ENCODE results near the gene GRIA4.
"Not testable (repeated sequence)": the region's sequence is repeated elsewhere in the genome, so short reads cannot be mapped to it uniquely, and the experiment has no call there.

The GRIA4 gene

DNA sequence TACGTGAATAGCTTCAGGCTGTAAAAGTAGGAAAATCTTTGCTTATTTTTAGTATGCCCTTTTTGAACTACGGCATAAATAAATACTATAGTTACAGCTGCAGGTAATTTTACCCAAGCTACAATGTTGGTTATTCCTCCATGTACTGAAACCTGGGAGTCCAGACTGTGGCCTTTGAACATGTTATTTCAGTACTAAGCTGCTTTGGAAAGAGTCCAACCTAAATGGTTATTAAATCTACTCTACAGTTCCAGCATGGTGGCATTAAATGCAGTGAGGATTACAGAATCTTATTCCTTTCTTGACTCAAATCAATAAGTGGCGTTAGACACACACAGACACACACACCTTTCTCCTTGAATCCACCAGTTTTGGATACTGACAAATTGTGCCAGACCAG is 247.1 kb downstream of the GRIA4 start:
- no peak for DNase-seq (ENCODE audit: low read depth in 1 of 2, low spot score in 1 of 2)

DNA sequence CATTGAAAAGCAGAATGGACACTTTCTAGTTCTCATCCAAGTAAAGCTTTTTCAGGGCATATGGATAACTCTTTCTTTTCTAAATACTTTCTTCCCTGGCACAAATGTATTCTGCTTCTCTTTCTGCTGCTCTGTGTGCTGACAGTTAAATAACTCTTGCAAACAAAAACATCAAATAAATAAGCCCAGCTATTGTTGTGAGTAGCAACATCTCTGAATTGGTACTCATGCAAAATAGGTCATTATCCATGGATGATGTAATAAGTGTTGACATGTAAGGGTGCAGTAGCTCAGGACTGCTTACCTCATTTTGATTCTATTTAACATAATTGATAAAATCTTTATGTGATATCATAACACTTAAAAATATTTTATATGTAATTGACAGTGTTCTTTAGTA is 247.9 kb downstream of the GRIA4 start:
- no peak for DNase-seq (ENCODE audit: low read depth in 1 of 2, low spot score in 1 of 2)

DNA sequence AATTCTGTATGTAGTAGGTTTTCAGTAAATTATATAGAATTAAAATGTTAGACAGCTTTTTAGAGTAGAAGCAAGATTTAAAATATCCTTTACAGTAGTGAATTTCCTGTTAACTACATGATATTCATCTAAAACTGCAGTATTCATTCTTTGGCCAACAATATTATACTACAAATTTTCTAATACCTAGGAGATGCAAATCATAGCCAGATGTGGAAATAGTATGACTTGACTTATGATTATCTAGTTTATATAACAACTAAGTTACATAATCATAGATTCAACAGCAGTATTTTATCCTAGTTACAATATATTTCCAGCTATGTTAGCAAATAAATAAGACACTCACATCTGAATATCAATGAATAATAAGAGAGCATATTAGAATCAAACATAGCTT is 249.0 kb downstream of the GRIA4 start:
- DNase-seq (ENCODE audit: low read depth in 1 of 2, low spot score in 1 of 2): no peak

DNA sequence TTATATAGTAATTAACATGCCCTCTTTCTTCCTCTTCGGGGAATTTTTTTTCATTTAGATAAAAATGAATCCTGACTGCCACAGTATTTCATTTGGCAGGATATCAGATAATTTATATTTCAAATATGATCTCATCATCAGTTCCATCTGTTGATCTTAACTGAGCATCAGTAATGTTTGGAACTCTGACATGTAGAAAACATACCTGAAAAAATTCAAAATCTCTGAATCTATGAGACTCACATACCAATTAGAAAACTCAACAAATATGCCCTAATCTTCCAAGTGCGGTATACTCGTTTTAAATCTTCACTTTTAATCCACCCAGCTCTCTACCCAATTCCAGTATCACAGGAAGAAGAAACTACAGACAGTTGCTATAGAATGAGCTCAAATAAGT is 250.2 kb downstream of the GRIA4 start:
- no peak for DNase-seq (ENCODE audit: low read depth in 1 of 2, low spot score in 1 of 2)

DNA sequence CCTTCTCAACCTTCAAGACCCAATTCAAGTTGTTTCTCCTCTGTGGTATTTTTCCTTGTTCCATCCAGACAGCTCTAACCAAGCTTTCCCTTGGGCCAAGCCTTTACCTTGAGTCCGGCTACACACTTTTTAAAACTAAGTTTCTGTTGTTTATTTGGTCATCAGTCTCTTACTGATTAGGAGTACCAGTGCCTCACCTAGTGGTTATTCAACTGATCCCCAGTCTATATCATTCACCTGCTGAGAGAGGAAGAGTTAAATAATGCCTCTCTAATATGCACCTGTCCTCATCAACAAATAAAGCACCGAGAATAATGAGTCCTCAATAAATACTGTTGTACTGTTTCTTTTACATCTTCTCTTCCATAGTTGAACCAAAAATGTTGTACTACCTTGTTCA is 251.4 kb downstream of the GRIA4 start:
- no peak for DNase-seq (ENCODE audit: low read depth in 1 of 2, low spot score in 1 of 2)

DNA sequence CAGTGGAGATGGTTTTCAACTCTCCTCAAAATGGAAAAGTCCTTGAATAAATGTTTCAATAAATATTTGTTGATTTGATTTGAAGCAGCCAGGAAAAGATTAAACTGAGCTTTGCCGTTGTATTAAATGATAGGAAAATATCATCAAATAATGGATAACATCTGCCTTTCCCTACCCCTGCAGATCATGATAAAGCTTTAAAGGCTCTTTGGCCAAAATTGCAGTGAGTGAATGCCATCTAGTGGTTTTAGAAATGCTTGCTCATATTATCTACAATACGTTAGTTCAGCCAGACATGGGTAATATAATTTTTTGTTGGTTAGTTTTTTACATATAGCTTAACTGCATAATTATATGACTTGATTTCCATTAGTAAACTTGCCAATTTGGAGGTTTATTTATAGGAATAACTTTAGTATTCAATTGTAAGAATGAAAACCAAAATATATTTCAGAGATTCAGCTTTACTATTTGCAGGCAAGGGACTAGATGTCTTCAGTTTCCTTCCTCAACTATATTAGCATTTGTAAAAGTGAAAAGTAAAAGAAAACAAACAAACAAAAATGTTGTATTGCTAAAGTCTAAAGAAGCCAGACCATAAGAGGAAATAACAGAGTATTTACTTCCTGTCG is 253.0 kb downstream of the GRIA4 start:
- no peak for DNase-seq (ENCODE audit: low read depth in 1 of 2, low spot score in 1 of 2)

DNA sequence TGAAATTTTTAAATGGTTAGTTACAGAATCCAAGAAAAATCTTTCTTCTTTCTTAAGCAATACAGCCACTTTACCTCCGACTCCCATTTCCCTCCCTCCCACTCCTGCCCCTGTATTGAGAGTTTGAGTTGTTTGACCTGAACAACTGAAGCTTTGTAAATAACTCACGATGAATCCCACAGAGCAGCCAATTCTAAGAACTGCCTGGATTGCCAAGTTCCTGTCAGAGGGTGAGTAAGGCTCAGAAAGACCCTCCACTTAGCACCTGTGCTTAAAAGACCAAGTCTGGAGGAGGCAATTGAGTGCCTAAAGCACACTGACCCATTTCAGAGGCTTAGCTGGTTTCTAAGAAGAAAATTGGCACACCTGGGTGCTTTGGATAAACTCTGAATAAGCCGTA is 253.7 kb downstream of the GRIA4 start:
- no peak for DNase-seq (ENCODE audit: low read depth in 1 of 2, low spot score in 1 of 2)

DNA sequence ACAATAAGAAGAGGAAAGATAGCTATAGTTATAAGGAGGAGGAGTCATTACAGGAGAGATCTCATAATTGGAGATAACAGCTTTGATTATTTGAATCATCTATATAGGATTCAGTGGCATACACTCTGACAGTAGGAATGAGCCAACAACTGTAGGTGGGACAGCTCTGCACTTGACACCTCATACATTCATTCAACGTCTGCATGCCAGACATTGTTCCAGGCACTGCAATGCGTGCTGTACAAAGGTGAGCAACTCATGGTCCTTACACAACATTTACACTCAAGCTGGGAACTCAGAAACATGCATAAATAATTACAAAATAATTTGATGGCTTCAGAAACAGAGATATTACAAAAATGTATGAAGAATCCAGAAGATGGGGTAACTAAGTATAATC is 257.9 kb downstream of the GRIA4 start:
- DNase-seq (ENCODE audit: low read depth in 1 of 2, low spot score in 1 of 2): no peak

DNA sequence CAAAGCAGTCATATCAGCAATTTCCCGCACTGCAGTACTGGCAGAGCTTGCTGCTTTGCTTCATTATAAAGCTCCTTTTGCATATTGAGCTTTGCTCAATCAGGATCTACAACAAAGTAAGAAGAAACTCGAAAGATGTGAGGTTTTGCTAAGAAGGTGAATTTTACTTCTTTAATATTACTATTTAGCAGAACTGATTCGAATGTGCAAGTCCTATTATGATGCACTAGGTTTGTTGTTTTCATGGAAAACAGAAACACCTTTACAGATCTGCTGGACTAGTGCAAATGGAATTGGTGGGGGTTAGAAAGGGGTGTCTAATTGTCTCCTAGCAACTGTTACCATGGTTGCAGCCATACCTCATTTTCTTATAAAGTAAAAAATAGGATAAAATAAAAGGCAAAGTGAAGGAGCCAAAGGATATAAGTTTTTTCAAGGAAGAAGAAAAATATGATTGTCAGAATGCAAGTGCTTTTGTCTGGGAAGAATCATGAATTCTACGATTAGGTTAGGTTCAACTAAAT is 259.0 kb downstream of the GRIA4 start:
- no peak for DNase-seq (ENCODE audit: low read depth in 1 of 2, low spot score in 1 of 2)

DNA sequence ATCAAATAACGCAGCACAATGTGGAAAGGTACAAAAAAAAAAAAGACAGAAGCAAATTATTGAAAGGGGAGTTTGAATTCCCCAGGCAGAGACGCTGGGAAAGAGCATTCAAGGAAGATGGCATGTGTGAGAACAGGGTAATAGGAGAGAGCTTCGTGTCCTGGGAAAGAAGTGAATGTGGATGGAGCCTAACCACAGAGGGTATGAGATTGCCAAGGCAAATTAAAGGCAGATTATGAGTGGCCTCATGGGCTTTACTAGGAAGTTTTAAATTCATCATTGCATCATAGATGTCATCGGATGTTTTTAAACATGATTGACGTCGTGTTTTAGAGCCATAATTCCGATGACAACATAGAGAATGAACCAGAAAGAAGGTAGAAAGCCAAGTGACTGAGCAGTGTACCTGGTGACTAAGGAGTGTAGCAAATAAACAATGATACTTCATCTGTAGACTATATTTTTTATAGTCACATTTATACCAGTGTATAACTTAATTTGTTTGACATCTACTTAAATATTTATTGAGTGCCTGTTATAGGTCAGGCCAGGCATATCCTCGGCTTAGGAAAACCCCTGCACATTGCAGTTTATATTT is 260.7 kb downstream of the GRIA4 start:
- no peak for DNase-seq (ENCODE audit: low read depth in 1 of 2, low spot score in 1 of 2)

DNA sequence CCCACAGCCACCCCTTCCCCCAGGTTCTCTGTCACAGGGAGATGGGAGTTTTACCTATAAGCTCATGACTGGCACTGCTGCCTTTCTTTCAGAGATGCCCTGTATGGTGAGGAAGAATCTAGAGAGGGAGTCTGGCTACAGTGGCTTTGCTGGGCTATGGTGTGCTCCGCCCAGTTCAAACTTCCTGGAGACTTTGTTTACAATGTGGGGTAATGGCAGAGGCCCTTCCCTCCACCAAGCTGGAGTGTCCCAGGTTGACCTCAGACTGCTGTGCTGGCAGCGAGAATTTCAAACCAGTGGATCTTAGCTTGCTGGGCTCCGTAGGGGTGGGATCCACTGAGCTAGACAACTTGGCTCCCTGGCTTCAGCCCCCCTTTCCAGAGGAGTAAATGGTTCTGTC is 268.6 kb downstream of the GRIA4 start:
- no peak for DNase-seq (ENCODE audit: low read depth in 1 of 2, low spot score in 1 of 2)

DNA sequence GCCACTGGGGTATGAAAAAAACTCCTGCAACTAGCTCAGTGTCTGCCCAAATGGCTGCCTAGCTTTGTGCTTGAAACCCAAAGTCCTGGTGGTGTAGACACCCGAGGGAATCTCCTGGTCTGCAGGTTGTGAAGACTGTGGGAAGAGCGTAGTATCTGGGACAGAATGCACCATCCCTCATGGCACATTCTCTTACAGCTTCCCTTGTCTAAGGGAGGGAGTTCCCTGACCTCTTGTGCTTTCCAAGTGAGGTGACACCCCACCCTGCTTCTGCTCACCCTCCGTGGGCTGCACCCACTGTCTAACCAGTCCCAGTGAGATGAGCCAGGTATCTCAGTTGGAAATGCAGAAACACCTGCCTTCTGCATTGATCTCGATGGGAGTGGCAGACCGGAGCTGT is 269.1 kb downstream of the GRIA4 start:
- not testable (repeated sequence) for DNase-seq (ENCODE audit: low read depth in 1 of 2, low spot score in 1 of 2)

DNA sequence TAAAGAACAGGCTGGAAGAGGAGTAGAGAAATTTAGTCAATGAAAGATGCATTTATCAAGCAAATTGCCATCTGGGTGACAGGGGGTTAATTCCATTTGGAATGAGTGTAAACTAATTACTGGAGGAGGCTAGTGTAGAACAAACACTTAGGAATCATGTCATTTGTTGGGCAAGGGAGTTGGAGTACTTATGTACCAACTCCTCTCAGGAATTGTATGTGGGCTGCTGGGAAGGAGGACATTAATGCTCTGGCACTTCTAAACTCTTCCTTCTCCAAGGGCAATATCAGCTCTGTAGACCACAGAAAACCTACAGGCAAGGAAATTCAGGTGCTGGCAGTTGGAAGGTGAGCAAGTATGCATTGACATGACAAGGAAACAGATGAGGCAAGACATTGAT is 271.2 kb downstream of the GRIA4 start:
- DNase-seq (ENCODE audit: low read depth in 1 of 2, low spot score in 1 of 2): no peak

DNA sequence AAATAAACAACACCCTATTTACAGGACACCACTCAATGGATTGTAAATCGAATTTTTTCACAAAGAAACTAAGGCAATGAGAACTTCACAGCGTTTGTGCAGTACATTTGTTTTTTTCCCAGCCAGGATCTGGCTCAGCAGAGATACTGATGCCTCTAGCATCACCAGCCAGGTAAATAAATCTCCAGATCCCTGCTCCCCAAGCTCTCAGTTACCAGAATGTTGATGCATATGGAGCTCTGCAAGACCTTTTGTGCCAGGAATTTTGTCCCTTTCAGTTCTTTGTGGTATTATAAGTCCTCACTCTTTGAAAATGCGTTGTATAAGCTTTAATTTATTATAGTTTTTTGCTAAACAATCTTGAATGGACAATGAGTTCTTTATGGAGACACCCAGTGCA is 274.6 kb downstream of the GRIA4 start:
- no peak for DNase-seq (ENCODE audit: low read depth in 1 of 2, low spot score in 1 of 2)

DNA sequence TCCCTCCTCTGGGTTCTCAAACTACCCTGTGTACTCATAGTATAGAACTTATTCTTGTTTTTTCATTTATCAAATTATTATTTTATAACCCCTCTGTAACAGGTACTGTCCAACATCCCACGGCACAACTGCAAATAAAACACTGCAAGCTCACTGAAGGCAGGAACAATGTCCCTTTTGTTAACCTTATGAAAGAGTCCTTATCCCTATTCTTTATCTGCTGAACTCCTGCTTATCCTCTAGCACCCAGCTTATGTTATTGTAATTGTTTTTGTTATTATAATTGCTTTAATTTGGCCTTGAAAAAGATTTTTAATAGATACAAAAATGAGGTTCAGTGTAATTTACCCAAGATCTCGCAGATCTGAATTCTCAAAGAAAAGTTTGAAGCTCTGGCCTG is 281.8 kb downstream of the GRIA4 start:
- DNase-seq (ENCODE audit: low read depth in 1 of 2, low spot score in 1 of 2): no peak

DNA sequence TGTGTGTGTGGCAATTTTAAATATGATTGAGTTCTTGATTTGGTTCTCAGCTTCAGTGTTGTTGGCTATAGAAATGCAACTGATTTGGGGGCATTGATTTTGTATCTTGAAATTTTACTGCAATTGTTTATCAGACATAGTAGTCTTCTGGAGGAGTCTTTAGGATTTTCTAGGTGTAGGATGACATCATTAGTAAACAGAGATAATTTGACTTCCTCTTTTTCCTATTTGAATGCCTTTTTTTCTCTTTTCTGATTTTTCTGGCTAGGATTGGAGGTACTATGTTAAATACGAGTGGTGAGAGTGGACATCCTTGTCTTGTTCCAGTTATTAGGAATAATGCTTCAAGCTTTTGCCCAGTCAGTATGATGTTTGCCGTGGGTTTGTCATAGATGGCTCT is 287.3 kb downstream of the GRIA4 start:
- no peak for DNase-seq (ENCODE audit: low read depth in 1 of 2, low spot score in 1 of 2)

DNA sequence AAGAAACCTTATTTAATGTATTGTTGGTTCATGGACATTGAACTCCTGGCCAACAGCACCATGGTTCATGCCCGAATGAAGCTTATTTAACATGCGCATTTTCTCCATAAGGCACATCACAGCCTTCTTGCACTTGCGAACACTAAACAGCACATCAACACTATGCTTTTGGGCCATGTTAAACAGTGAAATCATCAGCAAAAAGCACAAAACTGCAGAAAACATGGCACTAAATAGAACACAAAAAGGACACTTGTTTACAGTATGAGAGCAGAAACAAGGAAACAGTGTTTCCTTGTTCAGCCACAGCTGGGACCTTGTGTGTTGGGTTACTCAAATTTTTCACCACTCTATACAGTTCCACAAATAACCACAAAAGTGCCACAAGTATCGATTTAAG is 289.9 kb downstream of the GRIA4 start:
- no peak for DNase-seq (ENCODE audit: low read depth in 1 of 2, low spot score in 1 of 2)

DNA sequence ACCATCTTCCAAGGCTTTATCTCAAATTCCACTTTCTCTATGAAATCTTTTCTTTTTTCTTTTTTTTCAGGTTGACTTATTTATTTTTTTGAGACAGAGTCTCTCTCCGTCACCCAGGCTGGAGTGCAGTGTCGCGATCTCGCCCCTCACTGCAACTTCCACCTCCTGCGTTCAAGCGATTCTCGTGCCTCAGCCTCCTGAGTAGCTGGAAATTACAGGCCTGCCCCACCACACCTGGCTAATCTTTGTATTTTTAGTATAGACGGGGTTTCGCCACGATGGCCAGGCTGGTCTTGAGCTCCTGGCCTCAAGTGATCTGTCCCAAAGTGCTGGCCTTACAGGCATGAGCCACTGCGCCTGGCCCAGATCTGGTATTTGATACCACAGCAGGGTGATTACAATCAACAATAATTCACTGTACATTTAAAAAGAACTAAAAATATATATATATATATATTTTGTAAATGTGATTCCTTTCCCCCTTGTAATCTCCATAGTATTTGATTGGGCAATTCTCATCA is 290.7 kb downstream of the GRIA4 start:
- DNase-seq (ENCODE audit: low read depth in 1 of 2, low spot score in 1 of 2): no peak

DNA sequence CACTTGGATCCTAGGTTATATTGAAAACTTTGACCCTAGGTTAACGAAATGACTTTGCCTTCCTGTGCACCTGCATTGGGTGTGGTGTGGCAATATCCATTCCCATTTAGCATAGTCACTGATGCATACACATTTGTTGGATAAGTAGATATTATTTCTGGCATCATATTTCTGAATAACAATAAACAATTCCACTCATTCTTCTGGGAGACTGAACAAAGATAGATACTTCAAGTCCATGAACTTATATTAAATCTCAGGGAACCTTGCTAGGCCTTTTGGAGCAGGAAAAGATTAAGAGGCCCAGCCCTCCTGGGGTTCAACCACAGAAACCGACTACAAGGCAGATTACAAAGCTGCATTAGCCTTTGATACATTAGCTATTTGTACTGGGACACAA is 293.2 kb downstream of the GRIA4 start:
- no peak for DNase-seq (ENCODE audit: low read depth in 1 of 2, low spot score in 1 of 2)

DNA sequence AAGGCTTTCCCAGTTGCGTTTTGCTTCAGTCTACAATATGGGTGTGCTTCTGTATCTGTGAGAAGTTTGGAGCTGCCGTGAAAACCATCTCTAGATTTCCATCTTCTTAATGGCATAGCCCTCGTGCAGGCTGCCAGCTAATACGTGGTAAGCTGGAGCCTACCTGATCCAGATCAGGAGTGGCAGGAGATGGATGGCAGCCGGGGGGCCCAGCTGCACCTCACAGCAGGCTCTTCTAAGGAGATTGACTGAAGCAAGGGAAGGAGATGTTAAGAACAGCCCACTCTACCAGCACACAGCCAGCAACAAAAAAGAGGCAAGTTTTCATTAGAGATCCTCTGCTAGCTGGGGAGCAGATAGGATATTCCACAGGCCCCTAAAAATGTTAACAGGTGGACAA is 296.6 kb downstream of the GRIA4 start:
- no peak for DNase-seq (ENCODE audit: low read depth in 1 of 2, low spot score in 1 of 2)

DNA sequence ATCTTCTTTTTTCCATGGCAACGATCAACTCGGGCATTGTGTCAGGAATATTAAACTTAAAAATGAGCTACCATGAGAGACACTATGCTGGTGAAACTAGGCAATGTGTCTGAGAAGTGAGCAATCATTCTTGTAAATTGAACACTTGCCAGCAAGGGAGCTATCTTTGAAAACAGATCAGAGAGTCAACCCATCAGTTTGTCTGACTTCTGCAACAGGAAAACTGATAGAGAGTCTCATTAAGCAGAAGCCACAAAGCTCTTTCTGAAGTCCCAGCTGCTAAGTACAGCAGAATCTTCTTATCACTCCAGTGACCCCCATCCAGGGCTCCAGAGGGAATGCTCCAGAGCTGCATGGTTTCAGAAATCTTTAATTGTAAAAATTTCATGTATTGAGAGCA is 297.4 kb downstream of the GRIA4 start:
- no peak for DNase-seq (ENCODE audit: low read depth in 1 of 2, low spot score in 1 of 2)

DNA sequence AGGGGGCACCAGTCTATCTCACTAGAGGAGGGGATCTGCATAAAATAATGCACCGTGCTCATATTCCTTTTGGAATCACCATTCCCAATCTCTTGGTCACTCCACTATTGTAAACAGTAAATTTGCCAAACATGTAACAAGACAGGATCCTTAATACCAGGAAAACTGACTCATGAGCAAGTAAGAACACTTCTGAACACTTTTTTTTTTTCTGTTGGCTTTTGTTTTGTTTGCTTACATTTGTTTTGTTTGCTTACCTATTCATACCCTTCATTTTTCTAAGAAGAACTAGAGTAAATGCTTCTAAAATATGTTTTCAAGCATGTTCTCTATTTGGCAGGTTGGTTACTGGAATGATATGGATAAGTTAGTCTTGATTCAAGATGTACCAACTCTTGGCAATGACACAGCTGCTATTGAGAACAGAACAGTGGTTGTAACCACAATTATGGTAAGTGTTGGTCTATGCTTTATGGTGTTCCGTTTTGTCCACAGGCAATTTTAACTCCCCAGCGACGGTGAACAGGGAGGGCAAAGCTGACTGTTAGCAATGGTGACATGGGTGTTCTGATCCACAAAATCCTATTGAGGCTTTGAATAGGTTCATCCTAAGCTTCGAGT is 300.3 kb downstream of the GRIA4 start:
- no peak for DNase-seq (ENCODE audit: low read depth in 1 of 2, low spot score in 1 of 2)

DNA sequence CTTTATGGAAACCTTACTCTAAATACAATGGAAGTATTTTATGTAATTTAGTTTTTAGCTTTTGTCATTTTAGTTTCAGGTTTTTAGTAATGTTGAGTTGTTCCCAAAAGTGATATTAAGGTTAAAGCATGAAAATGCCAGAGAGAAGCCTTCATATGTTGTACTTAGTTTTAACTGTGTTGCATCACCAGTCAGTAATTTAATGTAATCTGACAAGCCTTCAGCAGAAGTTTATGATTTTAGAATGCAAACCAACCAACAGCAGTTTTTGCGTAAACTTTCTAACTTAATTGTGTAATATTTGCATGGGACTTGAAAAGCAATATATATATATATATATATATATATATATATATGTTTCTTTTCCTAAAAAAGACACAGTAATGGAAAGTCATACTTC is 301.6 kb downstream of the GRIA4 start:
- DNase-seq (ENCODE audit: low read depth in 1 of 2, low spot score in 1 of 2): no peak

Measured in activated CD4-positive, alpha-beta T cell treated with anti-CD3 and anti-CD28 coated beads, Interleukin-2, amount 50 U/mL, for 24 hours (primary cell).